ENCODE measurements around the gene SPINK8. TPM values are rescaled to one million over a fixed set of nuclear protein-coding genes. Genes with fewer than 3 reads are reported as not detected.

The SPINK8 gene
- total RNA-seq, 4 donors from 2014 or later: not detected

DNA sequence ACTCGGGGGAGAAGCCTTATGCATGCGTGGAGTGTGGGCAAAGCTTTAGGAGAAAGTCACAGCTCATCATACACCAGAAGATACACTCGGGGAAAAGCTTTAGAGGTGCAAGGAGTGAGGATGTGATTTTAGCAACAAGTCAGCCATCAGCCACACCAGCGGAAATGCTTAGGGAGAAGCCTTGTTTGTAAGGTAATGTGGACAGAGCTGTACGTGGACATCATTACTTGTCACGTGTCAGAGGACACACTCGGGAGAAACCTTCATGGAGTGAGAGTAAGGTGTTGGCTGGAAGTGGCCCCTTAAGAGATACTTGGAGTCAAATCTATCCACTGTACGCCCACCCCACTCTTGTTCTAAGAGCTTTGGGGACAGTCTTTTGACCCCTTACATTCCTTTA is 63.9 kb downstream of the SPINK8 start:
- H3K27me3 ChIP-seq: no peaks in the 10 kb centered on the region
- TF ChIP-seq CTCF (IDR thresholded peaks at IDR 0.05) (no peak), POLR2A (IDR thresholded peaks at IDR 0.05) (no peak)
- WGBS, 2 donors: 89 to 90% methylated on average over 8 of the region's 8 CpGs
- intact Hi-C loops (cut with DNase I): no loop called here
- H3K27ac ChIP-seq: no peak overlapping the region
- no peak for DNase-seq
- H3K9me3 ChIP-seq: no peaks in the 10 kb centered on the region
- peaks cover 18 to 31% of the 10 kb centered on the region in 2 donors for H3K36me3 ChIP-seq
- peaks cover 0 to 8% of the 10 kb centered on the region in 2 donors for H3K4me1 ChIP-seq
- no peak overlapping the region for H3K4me3 ChIP-seq (replicated peaks in 1 of 3)

- no peaks in the 10 kb centered on the region for H3K27me3 ChIP-seq
- no peak for DNase-seq
- intact Hi-C loops (cut with DNase I): no loop called here
- 82 to 84% methylated on average over 23 of the region's 23 CpGs for WGBS, 2 donors
- TF ChIP-seq POLR2A (IDR thresholded peaks at IDR 0.05): no peak
- TF ChIP-seq CTCF (IDR thresholded peaks at IDR 0.05): no peak
- H3K36me3 ChIP-seq: peaks cover 18 to 34% of the 10 kb centered on the region in 2 donors
- H3K9me3 ChIP-seq: no peaks in the 10 kb centered on the region
- no peak overlapping the region for H3K27ac ChIP-seq
- peaks cover 0 to 8% of the 10 kb centered on the region in 2 donors for H3K4me1 ChIP-seq
- no peak overlapping the region for H3K4me3 ChIP-seq (replicated peaks in 1 of 3)
These were observed 64.4 kb downstream of the SPINK8 start for GRCh38 chr3:48268936-48269561.

- H3K4me1 ChIP-seq: peaks cover 0 to 8% of the 10 kb centered on the region in 2 donors
- no peak overlapping the region for H3K27ac ChIP-seq
- H3K4me3 ChIP-seq (replicated peaks in 1 of 3): no peak overlapping the region
- intact Hi-C loops (cut with DNase I): no loop called here
- H3K9me3 ChIP-seq: no peaks in the 10 kb centered on the region
- DNase-seq: no peak
- TF ChIP-seq POLR2A (IDR thresholded peaks at IDR 0.05) (no peak), CTCF (IDR thresholded peaks at IDR 0.05) (no peak)
- H3K27me3 ChIP-seq: no peaks in the 10 kb centered on the region
- H3K36me3 ChIP-seq: peaks cover 18 to 40% of the 10 kb centered on the region in 2 donors
- 77 to 82% methylated on average over 13 of the region's 13 CpGs for WGBS, 2 donors
These were observed 65.0 kb downstream of the SPINK8 start for GRCh38 chr3:48268381-48268935.

GRCh38 chr3:48267782-48268181 is 65.7 kb downstream of the SPINK8 start:
- intact Hi-C loops (cut with DNase I): no loop called here
- Histone ChIP-seq H3K27me3 (no peaks in the 10 kb centered on the region), H3K36me3 (peaks cover 18 to 44% of the 10 kb centered on the region in 2 donors), H3K27ac (no peak overlapping the region), H3K9me3 (no peaks in the 10 kb centered on the region), H3K4me1 (peaks cover 0 to 8% of the 10 kb centered on the region in 2 donors), H3K4me3 (replicated peaks in 1 of 3) (no peak overlapping the region)
- WGBS, 2 donors: 84 to 88% methylated on average over 2 of the region's 2 CpGs
- DNase-seq: no peak
- TF ChIP-seq POLR2A (IDR thresholded peaks at IDR 0.05) (no peak), CTCF (IDR thresholded peaks at IDR 0.05) (no peak)

DNA sequence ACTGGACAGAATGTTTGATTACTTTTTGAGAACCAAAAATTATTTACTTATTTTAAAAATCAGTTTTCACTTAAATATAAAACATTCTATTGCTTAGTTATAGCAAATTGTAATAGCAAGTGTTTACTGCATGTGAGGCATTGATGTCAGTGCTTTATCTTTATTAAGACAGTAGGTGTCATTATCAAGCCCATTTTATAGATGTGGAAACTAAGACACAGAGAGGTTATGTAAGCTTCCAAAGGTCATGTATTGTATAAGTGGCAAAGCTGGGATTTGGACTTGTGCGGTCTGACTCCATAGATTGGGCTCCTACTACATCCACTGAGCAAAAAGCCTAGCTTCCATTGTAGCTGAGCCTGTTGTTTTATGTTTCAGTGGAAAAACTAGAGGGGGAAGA is 74.9 kb downstream of the SPINK8 start:
- WGBS, 2 donors: 97% methylated on average over 1 of the region's 1 CpG
- H3K27me3 ChIP-seq: no peaks in the 10 kb centered on the region
- DNase-seq: no peak
- H3K27ac ChIP-seq: no peak overlapping the region
- H3K36me3 ChIP-seq: peaks cover 0 to 20% of the 10 kb centered on the region in 2 donors
- no peaks in the 10 kb centered on the region for H3K4me1 ChIP-seq
- H3K4me3 ChIP-seq (replicated peaks in 1 of 3): no peak overlapping the region
- TF ChIP-seq CTCF (IDR thresholded peaks at IDR 0.05) (no peak), POLR2A (IDR thresholded peaks at IDR 0.05) (no peak)
- intact Hi-C loops (cut with DNase I): no loop called here
- no peaks in the 10 kb centered on the region for H3K9me3 ChIP-seq
